Heart right ventricle (tissue), 16 donors: ENCODE data around the gene UBE3C. TPM values are rescaled to one million over a fixed set of nuclear protein-coding genes. Genes with fewer than 3 reads are reported as not detected.

Experiments
- ATAC-seq, 8 donors: fragments of 200-7000 bp; cut with Tn5 transposase; one replicate each; pipeline ENCODE4 v1.9.1; 2020; ENCODE audit warnings: mild to moderate bottlenecking in 8 of 8, moderate library complexity in 8 of 8, moderate number of reproducible peaks in 1 of 8
- DNase-seq, 2 donors: peaks; one replicate each; pipeline ENCODE4 v3.0.0-alpha.2; 2020
- H3K27ac ChIP-seq, 10 donors: fragments of 200-600 bp; sonication (generic) in 2 of 10; one replicate each; pipeline versions ENCODE4 v1.5.0 to v1.8.0; 2020 to 2022; ENCODE audit warnings: mild to moderate bottlenecking in 3 of 10
- H3K27me3 ChIP-seq, 7 donors: fragments of 200-600 bp; one replicate each; pipeline ENCODE4 v1.8.0; 2021 to 2022; ENCODE audit warnings: mild to moderate bottlenecking in 2 of 7
- H3K36me3 ChIP-seq, 9 donors: fragments of 200-600 bp; sonication (generic) in 1 of 9; one replicate each; pipeline versions ENCODE4 v1.5.0 to v1.8.0; 2020 to 2022; ENCODE audit warnings: mild to moderate bottlenecking in 2 of 9
- H3K4me1 ChIP-seq, 9 donors: fragments of 200-600 bp; sonication (generic) in 1 of 9; one replicate each; pipeline versions ENCODE4 v1.5.0 to v1.8.0; 2020 to 2022; ENCODE audit warnings: mild to moderate bottlenecking in 4 of 9
- H3K4me3 ChIP-seq, 10 donors: fragments of 200-600 bp; sonication (generic) in 2 of 10; one replicate each; pipeline versions ENCODE4 v1.5.0 to v1.8.0; 2020 to 2022; ENCODE audit warnings: mild to moderate bottlenecking in 7 of 10, moderate library complexity in 2 of 10
- H3K9me3 ChIP-seq, 11 donors: fragments of 200-600 bp in 10 of 11; sonication (generic) in 2 of 11; one replicate each; pipeline versions ENCODE4 v1.5.0 to v1.8.0; 2013 to 2022; ENCODE audit warnings: mild to moderate bottlenecking in 2 of 11, control low read depth in 1 of 11, moderate library complexity in 1 of 11
- WGBS, 2 donors: extraction: QIAGEN DNeasy Blood & Tissue Kit; methylation state at CpG; one replicate each; pipeline ENCODE4 v1.1.7; 2013; ENCODE audit warnings: inconsistent platforms in 1 of 2; 5-methylcytosine and 5-hydroxymethylcytosine counted together
- intact Hi-C, 10 donors: fragments of 100-400 bp; cut with DNase I; formaldehyde crosslinking; loops; one replicate each; pipeline versions ENCODE4 v1.11.1 to v1.14.2; 2022
- polyA plus RNA-seq, 2 donors: library from polyadenylated mRNA; stranded (reverse); fragments of 200-250 nt; gene quantifications; one replicate each; pipeline ENCODE4 v1.2.3, GENCODE V29; 2013
- total RNA-seq, 10 donors: library from RNA; stranded (reverse); fragmentation: NEBNext Ultra II Directional in 3 of 10; extraction: Animal tissue kit (Norgen Biotek cat#: 25700) in 3 of 10; gene quantifications; one replicate each; pipeline versions ENCODE4 v1.2.1 to v1.2.4, GENCODE V29; 2021 to 2023
- TF ChIP-seq, protein P1 (sequence below), 9 donors: fragments of 200-600 bp; sonication (generic) in 2 of 9; IDR thresholded peaks; one replicate each; pipeline versions ENCODE4 v1.5.0 to v1.8.0; 2021 to 2022; ENCODE audit warnings: antibody characterized with exemption in 9 of 9, mild to moderate bottlenecking in 5 of 9, moderate library complexity in 1 of 9
- donor health status: Arrhythmogenic right ventricular cardiomyopathy.
- donor health status: ischemic (EF 13 %, LVEDD 7.1; RV severe dilation, severe dysfunction).
- donor health status: healthy with polysubstance abuse.
- donor health status: DM: no; HTN: yes; CAD: no.
- donor health status: DM: no; HTN: no; CAD: no.
- donor health status: ischemic (EF 25% LVEDD 6.9; RV normal size, moderate dysfunction).
- donor health status: ischemic (EF 25% LVEDD 5.7; RV mildly dilated, moderate dysfunction).
- donor health status: healthy.
- donor health status: DM: yes; HTN: yes; CAD: no.
- donor health status: Ischemic cardiomyopathy.
- donor health status: ischemic (EF 35%, LVEDD 5.7; RV mildly dilated, moderate dysfunction).
- donor health status: nonischemic (EF 11% LVEDD 7.7; RV severe dilation, severe dysfunction).
- donor health status: DM: yes; HTN: yes; CAD: no.
- donor health status: PGD.
- donor health status: ischemic (EF 29% LVEDD 5.4; RV normal size, mild dysfunction).
- donor health status: nonischemic (EF 23%, LVEDD 6.1; RV moderate dilation, normal function).

UBE3C gene
- total and polyA plus RNA-seq, 12 donors: 10.5 to 53.8 (median 48.8) TPM

DNA sequence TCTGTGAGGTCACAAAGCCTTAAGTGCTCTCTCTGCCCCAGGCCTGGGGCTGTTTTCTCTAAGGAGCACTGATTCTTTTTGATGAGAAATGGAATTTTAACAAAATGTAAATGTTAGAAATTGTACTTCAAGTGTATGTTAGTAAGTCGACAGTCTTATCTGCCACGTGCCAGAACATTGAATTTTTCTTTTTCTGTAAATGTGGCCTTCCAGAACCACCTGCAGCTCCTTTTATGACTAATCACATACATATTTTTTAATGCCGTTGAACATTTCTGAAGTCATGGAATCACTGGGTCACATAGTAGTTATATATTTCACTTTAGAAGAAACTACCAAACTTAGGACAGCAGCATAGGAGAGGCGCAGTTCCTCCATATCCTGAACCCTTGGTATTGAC is 38.0 kb downstream of the UBE3C start:
- Histone ChIP-seq H3K9me3 (no peaks in the 10 kb centered on the region), H3K27me3 (no peaks in the 10 kb centered on the region), H3K36me3 (peaks cover 0 to 100% (median 45%) of the 10 kb centered on the region in 9 donors), H3K4me1 (no peaks in the 10 kb centered on the region), H3K27ac (no peak overlapping the region), H3K4me3 (no peak overlapping the region)
- ATAC-seq: no peak
- 97% methylated on average over 4 of the region's 4 CpGs for WGBS, 2 donors
- intact Hi-C loops: loop anchor here in 1 of 10 donors (5.0 kb wide), 1 partner anchor 36 kb away; no protein-coding TSS in a partner anchor
- no peak for DNase-seq
- TF ChIP-seq, protein P1, sequence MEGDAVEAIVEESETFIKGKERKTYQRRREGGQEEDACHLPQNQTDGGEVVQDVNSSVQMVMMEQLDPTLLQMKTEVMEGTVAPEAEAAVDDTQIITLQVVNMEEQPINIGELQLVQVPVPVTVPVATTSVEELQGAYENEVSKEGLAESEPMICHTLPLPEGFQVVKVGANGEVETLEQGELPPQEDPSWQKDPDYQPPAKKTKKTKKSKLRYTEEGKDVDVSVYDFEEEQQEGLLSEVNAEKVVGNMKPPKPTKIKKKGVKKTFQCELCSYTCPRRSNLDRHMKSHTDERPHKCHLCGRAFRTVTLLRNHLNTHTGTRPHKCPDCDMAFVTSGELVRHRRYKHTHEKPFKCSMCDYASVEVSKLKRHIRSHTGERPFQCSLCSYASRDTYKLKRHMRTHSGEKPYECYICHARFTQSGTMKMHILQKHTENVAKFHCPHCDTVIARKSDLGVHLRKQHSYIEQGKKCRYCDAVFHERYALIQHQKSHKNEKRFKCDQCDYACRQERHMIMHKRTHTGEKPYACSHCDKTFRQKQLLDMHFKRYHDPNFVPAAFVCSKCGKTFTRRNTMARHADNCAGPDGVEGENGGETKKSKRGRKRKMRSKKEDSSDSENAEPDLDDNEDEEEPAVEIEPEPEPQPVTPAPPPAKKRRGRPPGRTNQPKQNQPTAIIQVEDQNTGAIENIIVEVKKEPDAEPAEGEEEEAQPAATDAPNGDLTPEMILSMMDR (IDR thresholded peaks at IDR 0.05): no peak

DNA sequence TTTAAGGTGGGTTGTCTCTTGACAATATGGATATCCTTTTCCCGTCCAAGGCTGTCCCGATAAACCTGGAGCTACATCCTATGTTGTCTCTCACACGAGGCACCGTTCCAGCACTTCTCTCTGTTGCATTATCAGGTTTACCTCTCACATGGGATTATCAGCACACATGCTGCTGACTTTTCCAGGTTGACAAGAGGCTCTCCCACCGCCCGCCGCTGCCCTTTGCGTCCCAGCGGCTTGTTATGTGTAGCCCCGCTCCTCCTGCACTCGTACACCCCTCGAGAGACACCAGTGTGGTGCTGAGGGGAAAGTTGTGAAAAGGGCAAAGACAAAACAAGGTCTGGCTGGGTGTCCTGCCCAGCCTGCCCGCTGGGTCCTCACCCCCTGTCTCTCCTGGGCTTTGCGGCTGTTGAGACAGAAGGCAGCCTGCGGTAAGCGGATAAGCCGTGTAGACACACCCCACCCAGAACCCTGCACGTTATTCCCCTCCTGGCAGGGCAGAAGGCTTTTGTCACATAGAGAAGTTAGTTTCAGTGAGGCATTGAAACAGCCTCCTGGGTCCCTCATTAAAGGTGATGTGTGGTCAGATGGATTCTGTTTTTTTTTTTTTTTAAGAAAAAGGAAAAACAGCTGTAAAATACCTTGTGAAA is 38.7 kb downstream of the UBE3C start:
- Histone ChIP-seq H3K27ac (no peak overlapping the region), H3K27me3 (no peaks in the 10 kb centered on the region), H3K9me3 (no peaks in the 10 kb centered on the region), H3K36me3 (peaks cover 0 to 100% (median 46%) of the 10 kb centered on the region in 9 donors), H3K4me3 (no peak overlapping the region), H3K4me1 (no peaks in the 10 kb centered on the region)
- ATAC-seq: no peak
- DNase-seq: no peak
- intact Hi-C loops: loop anchor here in 1 of 10 donors (5.0 kb wide), 1 partner anchor 35 kb away; no protein-coding TSS in a partner anchor
- TF ChIP-seq, protein P1 (IDR thresholded peaks at IDR 0.05): no peak
- 83 to 90% methylated on average over 18 of the region's 18 CpGs for WGBS, 2 donors

DNA sequence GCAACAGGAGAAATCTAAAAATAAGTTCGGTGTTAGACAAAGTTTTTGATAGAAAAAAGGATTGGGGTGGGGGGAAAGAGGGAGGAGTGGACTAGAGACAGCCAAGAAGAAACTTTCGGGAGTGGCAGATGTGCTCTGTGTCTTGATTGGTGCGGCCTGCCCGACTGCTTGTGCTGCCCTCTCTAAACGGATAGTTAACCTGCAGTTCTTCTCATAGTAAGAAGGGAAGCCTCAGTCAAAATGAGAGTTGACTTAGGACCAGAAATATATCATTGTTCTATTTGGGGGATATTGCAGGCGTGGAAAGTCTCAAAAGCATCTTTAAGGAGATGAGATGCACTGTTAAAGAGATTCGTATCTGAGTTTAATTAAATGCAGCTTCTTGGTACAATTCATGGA is 39.3 kb downstream of the UBE3C start:
- Histone ChIP-seq H3K4me3 (no peak overlapping the region), H3K9me3 (no peaks in the 10 kb centered on the region), H3K27ac (no peak overlapping the region), H3K36me3 (peaks cover 0 to 100% (median 46%) of the 10 kb centered on the region in 9 donors), H3K27me3 (no peaks in the 10 kb centered on the region), H3K4me1 (no peaks in the 10 kb centered on the region)
- TF ChIP-seq, protein P1 (IDR thresholded peaks at IDR 0.05): no peak
- ATAC-seq (no peak), DNase-seq (no peak)
- intact Hi-C loops: loop anchor here in 1 of 10 donors (5.0 kb wide), 1 partner anchor 34 kb away; no protein-coding TSS in a partner anchor
- 92% methylated on average over 7 of the region's 7 CpGs for WGBS, 2 donors

DNA sequence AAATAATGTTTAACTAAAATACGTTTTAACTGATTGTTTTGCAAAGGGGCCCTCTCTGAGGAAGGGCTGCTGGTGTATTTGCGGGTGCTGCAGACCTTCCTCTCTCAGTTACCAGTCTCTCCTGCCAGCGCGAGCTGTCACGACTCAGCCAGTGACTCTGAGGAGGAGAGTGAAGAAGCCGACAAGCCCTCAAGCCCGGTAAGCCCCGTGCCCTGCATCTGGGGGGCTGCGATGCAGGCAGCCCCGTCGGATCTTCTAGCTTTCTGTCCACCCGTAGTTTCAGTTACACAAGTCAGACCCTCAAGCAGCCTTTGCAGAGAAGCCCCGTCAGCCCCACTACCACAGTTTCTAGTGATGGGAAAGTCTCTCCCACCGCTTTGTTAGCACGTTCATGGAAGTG is 45.1 kb downstream of the UBE3C start:
- Histone ChIP-seq H3K27me3 (no peaks in the 10 kb centered on the region), H3K9me3 (no peaks in the 10 kb centered on the region), H3K27ac (no peak overlapping the region), H3K36me3 (peaks cover 3 to 100% (median 75%) of the 10 kb centered on the region in 9 donors), H3K4me3 (no peak overlapping the region), H3K4me1 (no peaks in the 10 kb centered on the region)
- ATAC-seq: no peak
- intact Hi-C loops: no loop called here
- TF ChIP-seq, protein P1 (IDR thresholded peaks at IDR 0.05): no peak
- DNase-seq: no peak
- 94% methylated on average over 15 of the region's 15 CpGs for WGBS, 2 donors
